Testis (tissue), 3 donors: ENCODE results near the gene AGA. TPM values are rescaled to one million over a fixed set of nuclear protein-coding genes. Genes with fewer than 3 reads are reported as not detected.

ENCODE experiments used
- DNase-seq: peaks from one replicate; pipeline ENCODE4 v3.0.0-alpha.2; 2019
- H3K27ac ChIP-seq, 2 donors: fragments of 200-600 bp; sonication (generic); one replicate each; pipeline ENCODE4 v1.5.1; 2019
- H3K27me3 ChIP-seq: fragments of 200-600 bp; sonication (generic); one replicate; pipeline ENCODE4 v1.5.1; 2019
- H3K36me3 ChIP-seq: fragments of 200-600 bp; sonication (generic); one replicate; pipeline ENCODE4 v1.5.1; 2017; ENCODE audit warnings: low read depth; ENCODE audit errors: missing control alignments
- H3K4me1 ChIP-seq: fragments of 200-600 bp; sonication (generic); one replicate; pipeline ENCODE4 v1.5.1; 2019
- H3K4me3 ChIP-seq, 2 donors: fragments of 200-600 bp; sonication (generic); one replicate each; pipeline ENCODE4 v1.5.1; 2017 to 2019
- H3K9me3 ChIP-seq: fragments of 200-600 bp; sonication (generic); one replicate; pipeline ENCODE4 v1.5.1; 2017
- POLR2A ChIP-seq: fragments of 450-650 bp; IDR thresholded peaks from one replicate; pipeline ENCODE4 v1.6.1; 2017; ENCODE audit warnings: antibody characterized with exemption, mild to moderate bottlenecking, moderate library complexity
- WGBS, 2 donors: methylation state at CpG; one replicate each; pipeline ENCODE4 v1.1.5; 2018; 5-methylcytosine and 5-hydroxymethylcytosine counted together
- intact Hi-C: fragments of 100-400 bp; cut with DNase I; formaldehyde crosslinking; loops from one replicate; pipeline ENCODE4 v1.15.1; 2023; ENCODE audit warnings: low total_unique reads
- polyA plus RNA-seq: library from polyadenylated mRNA; stranded (reverse); fragments of 350-450 nt; fragmentation: Illumina TruSeq; extraction: RNeasy Lipid Tissue Mini Kit (QIAGEN cat#74804); gene quantifications from one replicate; pipeline ENCODE4 v1.2.3, GENCODE V29; 2014; ENCODE audit warnings: low read depth, low replicate concordance; ENCODE audit not compliant: insufficient read depth
- total RNA-seq, 2 donors: library from RNA; depleted of rRNA; stranded (reverse); fragments of >200 nt; gene quantifications; one replicate each; pipeline ENCODE4 v1.2.3, GENCODE V29; 2016
- TF ChIP-seq, protein P1 (sequence below), 3 experiments: fragments of 450-650 bp in 2 of 3; fragments of 200-600 bp in 1 of 3; sonication (generic) in 1 of 3; IDR thresholded peaks; one replicate each; pipeline ENCODE4 v1.5.1; 2016 to 2019; ENCODE audit warnings: antibody characterized with exemption in 3 of 3, mild to moderate bottlenecking in 2 of 3, moderate library complexity in 1 of 3

Gene AGA
- total and polyA plus RNA-seq, 3 donors from 2014 or later, result 24.0 to 50.2 (median 39.0) TPM

DNA sequence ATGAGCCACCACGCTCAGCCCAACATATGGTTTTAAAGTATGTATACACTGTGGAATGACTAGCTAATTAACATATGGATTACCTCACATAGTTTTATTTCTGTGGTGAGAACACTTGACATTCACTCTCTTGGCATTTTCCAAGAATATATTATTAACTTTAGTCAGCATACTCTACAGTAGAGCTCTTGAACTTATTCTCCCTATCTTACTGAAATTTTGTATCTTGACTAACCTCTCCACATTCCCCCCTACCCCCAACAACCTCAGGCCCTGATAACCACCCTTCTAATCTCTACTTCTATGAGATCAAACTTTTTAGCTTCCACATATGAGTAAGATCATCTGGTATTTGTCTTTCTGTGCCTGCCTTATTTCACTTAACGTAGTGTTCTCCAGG lies 38.6 kb upstream of the AGA start:
- intact Hi-C loops, result no loop called here
- WGBS, 2 donors, result 93 to 95% methylated on average over 2 of the region's 2 CpGs
- no peak for TF ChIP-seq POLR2A
- TF ChIP-seq, protein P1, sequence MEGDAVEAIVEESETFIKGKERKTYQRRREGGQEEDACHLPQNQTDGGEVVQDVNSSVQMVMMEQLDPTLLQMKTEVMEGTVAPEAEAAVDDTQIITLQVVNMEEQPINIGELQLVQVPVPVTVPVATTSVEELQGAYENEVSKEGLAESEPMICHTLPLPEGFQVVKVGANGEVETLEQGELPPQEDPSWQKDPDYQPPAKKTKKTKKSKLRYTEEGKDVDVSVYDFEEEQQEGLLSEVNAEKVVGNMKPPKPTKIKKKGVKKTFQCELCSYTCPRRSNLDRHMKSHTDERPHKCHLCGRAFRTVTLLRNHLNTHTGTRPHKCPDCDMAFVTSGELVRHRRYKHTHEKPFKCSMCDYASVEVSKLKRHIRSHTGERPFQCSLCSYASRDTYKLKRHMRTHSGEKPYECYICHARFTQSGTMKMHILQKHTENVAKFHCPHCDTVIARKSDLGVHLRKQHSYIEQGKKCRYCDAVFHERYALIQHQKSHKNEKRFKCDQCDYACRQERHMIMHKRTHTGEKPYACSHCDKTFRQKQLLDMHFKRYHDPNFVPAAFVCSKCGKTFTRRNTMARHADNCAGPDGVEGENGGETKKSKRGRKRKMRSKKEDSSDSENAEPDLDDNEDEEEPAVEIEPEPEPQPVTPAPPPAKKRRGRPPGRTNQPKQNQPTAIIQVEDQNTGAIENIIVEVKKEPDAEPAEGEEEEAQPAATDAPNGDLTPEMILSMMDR (IDR thresholded peaks at IDR 0.05), result no peak

DNA sequence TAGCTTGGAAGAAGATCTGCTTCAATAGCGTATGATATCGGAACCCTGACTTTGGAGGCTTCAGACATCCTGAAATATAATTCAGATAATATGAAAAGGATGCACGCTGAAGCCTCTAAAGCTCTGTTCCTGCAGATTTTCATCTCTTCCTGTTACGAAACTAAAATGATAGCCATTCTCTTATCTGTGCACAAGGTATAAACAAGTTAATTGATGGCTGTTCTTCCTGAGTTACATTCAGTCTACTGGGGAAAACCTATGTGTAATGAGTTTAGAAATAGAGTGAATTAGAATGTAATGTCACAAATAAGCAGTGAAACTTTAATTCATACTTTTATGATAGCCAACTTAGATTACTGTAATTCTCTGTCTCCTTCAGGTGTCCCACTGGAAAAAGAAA lies 36.8 kb upstream of the AGA start:
- no peak overlapping the region for H3K4me3 ChIP-seq
- DNase-seq, result no peak
- H3K4me1 ChIP-seq, result no peaks in the 10 kb centered on the region
- no peaks in the 10 kb centered on the region for H3K27me3 ChIP-seq
- no peaks in the 10 kb centered on the region for H3K9me3 ChIP-seq
- WGBS, 2 donors, result 72 to 91% methylated on average over 4 of the region's 4 CpGs
- intact Hi-C loops, result no loop called here
- no peak for TF ChIP-seq POLR2A
- TF ChIP-seq, protein P1 (IDR thresholded peaks at IDR 0.05), result no peak
- H3K36me3 ChIP-seq, result no peaks in the 10 kb centered on the region
- no peak overlapping the region for H3K27ac ChIP-seq

More for the DNA sequence above, 38.6 kb upstream of the AGA start:
- DNase-seq, result no peak
- H3K36me3 ChIP-seq, result no peaks in the 10 kb centered on the region
- H3K27me3 ChIP-seq, result no peaks in the 10 kb centered on the region
- H3K9me3 ChIP-seq, result no peaks in the 10 kb centered on the region
- H3K4me1 ChIP-seq, result no peaks in the 10 kb centered on the region
- no peak overlapping the region for H3K4me3 ChIP-seq
- H3K27ac ChIP-seq, result no peak overlapping the region

DNA sequence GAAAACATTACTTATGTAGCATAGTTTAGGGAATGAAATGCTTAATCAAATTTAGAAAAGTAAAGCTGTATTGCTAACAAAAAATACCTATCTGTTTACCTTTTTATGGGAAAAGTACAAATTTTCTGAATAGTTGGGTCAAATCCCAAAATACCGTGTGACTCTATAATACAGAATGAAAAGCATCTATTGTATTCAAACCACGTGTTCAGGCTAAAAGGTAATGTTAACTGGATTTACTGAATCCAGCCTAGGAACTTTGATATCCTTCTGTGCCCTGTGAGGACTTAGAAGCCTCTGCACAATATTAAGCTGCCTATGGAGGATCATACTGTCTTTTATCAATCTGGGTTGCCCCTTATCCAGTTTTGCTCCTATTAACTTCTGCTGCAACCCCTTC lies 36.3 kb upstream of the AGA start:
- 66 to 69% methylated on average over 2 of the region's 2 CpGs for WGBS, 2 donors
- no peak for DNase-seq
- Histone ChIP-seq H3K27ac (no peak overlapping the region), H3K4me1 (no peaks in the 10 kb centered on the region), H3K36me3 (no peaks in the 10 kb centered on the region), H3K27me3 (no peaks in the 10 kb centered on the region), H3K4me3 (no peak overlapping the region), H3K9me3 (no peaks in the 10 kb centered on the region)
- intact Hi-C loops, result no loop called here
- TF ChIP-seq POLR2A, result no peak
- TF ChIP-seq, protein P1 (IDR thresholded peaks at IDR 0.05), result no peak

DNA sequence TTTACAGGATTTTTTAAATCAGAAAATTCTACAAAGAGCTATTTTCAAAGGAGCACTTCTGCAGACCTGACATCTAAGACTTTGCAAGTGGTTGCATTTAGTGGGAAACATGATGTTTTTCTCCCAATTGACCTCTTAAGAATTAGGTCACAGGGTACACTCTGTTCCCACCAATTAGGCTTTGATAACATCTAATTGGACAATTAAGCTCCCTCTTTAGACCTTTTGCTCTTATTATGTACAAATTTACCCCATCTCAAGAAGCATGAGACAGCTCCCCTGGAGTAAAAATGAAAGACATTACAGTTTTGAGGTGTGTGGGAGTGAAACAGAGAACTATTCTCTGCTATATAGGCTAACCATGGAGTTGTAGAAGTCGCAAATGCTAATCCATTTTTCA lies 31.8 kb upstream of the AGA start:
- Histone ChIP-seq H3K4me3 (no peak overlapping the region), H3K9me3 (no peaks in the 10 kb centered on the region), H3K4me1 (no peaks in the 10 kb centered on the region), H3K36me3 (no peaks in the 10 kb centered on the region), H3K27me3 (no peaks in the 10 kb centered on the region), H3K27ac (no peak overlapping the region)
- no peak for DNase-seq
- WGBS, 2 donors, result 39 to 40% methylated on average over 1 of the region's 1 CpG
- TF ChIP-seq POLR2A, result no peak
- TF ChIP-seq, protein P1 (IDR thresholded peaks at IDR 0.05), result no peak
- intact Hi-C loops, result no loop called here

DNA sequence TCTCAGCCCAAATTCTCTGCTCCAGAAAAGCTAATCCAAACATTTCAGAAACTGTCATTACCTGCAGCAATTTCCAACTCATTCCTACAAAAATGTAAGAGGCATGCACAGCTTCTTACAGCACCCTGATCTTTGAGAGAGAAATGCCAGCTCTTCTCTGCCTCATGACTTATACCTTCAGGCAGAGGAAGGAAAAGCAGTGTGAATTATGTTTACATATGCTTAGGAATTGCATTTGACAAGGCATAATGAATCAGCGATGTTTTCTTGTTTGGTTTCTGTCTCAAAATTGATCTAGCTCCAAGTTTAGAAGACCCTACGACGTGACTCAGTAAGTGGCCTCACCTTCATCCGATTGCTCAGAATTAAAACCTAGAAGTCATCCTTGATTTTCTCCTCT lies 21.8 kb upstream of the AGA start:
- intact Hi-C loops, result no loop called here
- Histone ChIP-seq H3K4me3 (no peak overlapping the region), H3K9me3 (no peaks in the 10 kb centered on the region), H3K27me3 (no peaks in the 10 kb centered on the region), H3K36me3 (no peaks in the 10 kb centered on the region), H3K4me1 (no peaks in the 10 kb centered on the region), H3K27ac (no peak overlapping the region)
- no peak for DNase-seq
- WGBS, 2 donors, result 88 to 93% methylated on average over 4 of the region's 4 CpGs
- no peak for TF ChIP-seq POLR2A
- TF ChIP-seq, protein P1 (IDR thresholded peaks at IDR 0.05), result no peak
